Right lung (tissue), 5 donors: ENCODE measurements around the gene GLDC. TPM values are rescaled to one million over a fixed set of nuclear protein-coding genes. Genes with fewer than 3 reads are reported as not detected.

ENCODE experiments used
- DNase-seq, 2 donors: peaks; one replicate each; pipeline ENCODE4 v3.0.0-alpha.2; 2013
- polyA plus RNA-seq, 5 donors: library from polyadenylated mRNA; unstranded; fragments of 120-200 nt; gene quantifications; one replicate each; pipeline versions ENCODE4 v1.2.1 to v1.2.3, GENCODE V29; 2013; ENCODE audit warnings: inconsistent platforms in 1 of 5, low replicate concordance in 1 of 5; ENCODE audit not compliant: insufficient read length in 5 of 5, insufficient read depth in 1 of 5

The GLDC gene
- polyA plus RNA-seq, 5 donors = 2.2 to 7.0 (median 3.8) TPM

GRCh38 chr9:6512085-6512657 is 133.4 kb downstream of the GLDC start:
- DNase-seq = no peak

GRCh38 chr9:6506571-6506970 is 139.0 kb downstream of the GLDC start:
- DNase-seq = no peak

GRCh38 chr9:6502399-6502798 is 143.1 kb downstream of the GLDC start:
- no peak for DNase-seq

GRCh38 chr9:6501526-6502210 is 143.9 kb downstream of the GLDC start:
- DNase-seq = no peak

GRCh38 chr9:6498982-6499381 is 146.5 kb downstream of the GLDC start:
- DNase-seq = no peak

- no peak for DNase-seq
These were observed 150.1 kb downstream of the GLDC start for GRCh38 chr9:6495466-6495865.

- DNase-seq = no peak
These were observed 154.7 kb downstream of the GLDC start for GRCh38 chr9:6490863-6491262.

GRCh38 chr9:6489099-6489498 is 156.4 kb downstream of the GLDC start:
- no peak for DNase-seq

GRCh38 chr9:6488395-6488794 is 157.1 kb downstream of the GLDC start:
- DNase-seq = no peak

- DNase-seq = no peak
These were observed 161.3 kb downstream of the GLDC start for GRCh38 chr9:6484210-6484609.

Other genes with a start within 250 kb of the GLDC start
- gene UHRF2, start 232.5 kb downstream of the GLDC start, polyA plus RNA-seq = 10 to 100 TPM; 47.8 to 86.0 (median 70.3) TPM
- 10 to 100 TPM in 4 of 5 donors, 1 to 10 TPM in 1; 9.9 to 18.3 (median 15.6) TPM for gene KDM4C, start 112.2 kb upstream of the GLDC start, polyA plus RNA-seq